ENCODE results near the gene IL15RA. TPM values are rescaled to one million over a fixed set of nuclear protein-coding genes. Genes with fewer than 3 reads are reported as not detected.

IL15RA gene
- total and polyA plus RNA-seq, 10 of the 15 experiments (the other 5 are each of a cell fraction or from before 2014, with no cell fraction given): 2.0 to 14.8 (median 12.1) TPM

DNA sequence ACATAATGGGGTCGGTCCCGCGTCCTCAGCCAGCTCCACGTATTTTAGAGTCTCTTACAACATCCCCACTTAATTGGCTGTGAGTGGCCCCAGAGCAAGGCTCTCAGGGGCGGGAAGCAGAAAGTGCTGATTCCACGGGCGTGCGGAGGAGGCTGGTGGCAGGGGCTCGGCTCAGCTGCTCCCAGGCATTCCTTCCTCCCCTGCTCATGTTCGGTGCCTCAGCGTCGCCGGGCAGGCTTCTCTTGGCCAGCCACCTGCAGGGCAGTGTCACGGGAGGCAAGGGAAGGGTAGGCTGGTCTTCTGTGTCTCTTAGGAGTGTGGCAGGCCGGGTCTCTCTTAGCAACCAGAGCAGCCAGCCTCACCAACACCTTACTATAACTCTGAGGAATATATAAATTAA, 33.8 kb downstream of the IL15RA start (continued):
- TF ChIP-seq, protein P1, sequence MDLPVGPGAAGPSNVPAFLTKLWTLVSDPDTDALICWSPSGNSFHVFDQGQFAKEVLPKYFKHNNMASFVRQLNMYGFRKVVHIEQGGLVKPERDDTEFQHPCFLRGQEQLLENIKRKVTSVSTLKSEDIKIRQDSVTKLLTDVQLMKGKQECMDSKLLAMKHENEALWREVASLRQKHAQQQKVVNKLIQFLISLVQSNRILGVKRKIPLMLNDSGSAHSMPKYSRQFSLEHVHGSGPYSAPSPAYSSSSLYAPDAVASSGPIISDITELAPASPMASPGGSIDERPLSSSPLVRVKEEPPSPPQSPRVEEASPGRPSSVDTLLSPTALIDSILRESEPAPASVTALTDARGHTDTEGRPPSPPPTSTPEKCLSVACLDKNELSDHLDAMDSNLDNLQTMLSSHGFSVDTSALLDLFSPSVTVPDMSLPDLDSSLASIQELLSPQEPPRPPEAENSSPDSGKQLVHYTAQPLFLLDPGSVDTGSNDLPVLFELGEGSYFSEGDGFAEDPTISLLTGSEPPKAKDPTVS (IDR thresholded peaks at IDR 0.05; ENCODE audit: low read depth, low read length): no peak

DNA sequence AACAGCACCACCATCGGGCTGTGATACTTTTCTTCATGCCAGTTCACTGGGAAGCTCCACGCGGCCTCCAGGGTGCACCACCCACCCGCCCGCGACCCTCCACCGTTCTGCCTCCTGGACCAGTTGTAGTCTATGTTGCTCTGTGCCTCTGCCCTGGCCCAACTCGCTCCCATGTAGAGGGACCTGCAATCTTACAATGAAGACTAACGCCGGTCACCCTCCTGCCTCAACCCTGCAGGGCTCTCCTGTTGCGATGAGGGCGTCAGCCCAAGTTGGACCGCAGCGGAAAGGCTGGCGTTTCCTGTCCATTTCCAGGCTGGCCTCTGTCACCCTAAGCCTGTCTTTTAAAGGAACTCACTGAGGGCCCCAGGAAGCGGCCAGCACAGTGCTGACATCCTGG, 34.9 kb downstream of the IL15RA start:
- H3K79me2 ChIP-seq (ENCODE audit: control insufficient read depth, insufficient read depth, low read length): no peaks in the 10 kb centered on the region
- CTCF ChIA-PET: no interaction called here

More for the DNA sequence above, 34.9 kb downstream of the IL15RA start:
- SMC1A ChIA-PET (ENCODE audit: uncharacterized antibody, unreplicated experiment): interaction anchor here (0.7 kb wide), 1 partner anchor 647 kb away, joined by 3 read pairs; no protein-coding TSS in a partner anchor
- intact Hi-C loops (cut with micrococcal nuclease; ENCODE audit: unreplicated experiment): no loop called here
- DNase-seq (ENCODE audit: low read depth, low spot score) (no peak), ATAC-seq (no peak), FAIRE-seq (no peak)
- BruUV-seq (replicated peaks): no TSS peak
- no peak overlapping the region for H3K4me3 ChIP-seq
- no peak overlapping the region for H2AFZ ChIP-seq (ENCODE audit: control insufficient read depth, low read depth, low read length)
- H3K27ac ChIP-seq (ENCODE audit: control insufficient read depth, insufficient read depth): no peak overlapping the region
- TF ChIP-seq SP1 (IDR thresholded peaks at IDR 0.05; ENCODE audit: low read depth, low read length) (no peak), FOXM1 (IDR thresholded peaks at IDR 0.05; ENCODE audit: low read depth, low read length) (no peak)
- TF ChIP-seq, protein P2, sequence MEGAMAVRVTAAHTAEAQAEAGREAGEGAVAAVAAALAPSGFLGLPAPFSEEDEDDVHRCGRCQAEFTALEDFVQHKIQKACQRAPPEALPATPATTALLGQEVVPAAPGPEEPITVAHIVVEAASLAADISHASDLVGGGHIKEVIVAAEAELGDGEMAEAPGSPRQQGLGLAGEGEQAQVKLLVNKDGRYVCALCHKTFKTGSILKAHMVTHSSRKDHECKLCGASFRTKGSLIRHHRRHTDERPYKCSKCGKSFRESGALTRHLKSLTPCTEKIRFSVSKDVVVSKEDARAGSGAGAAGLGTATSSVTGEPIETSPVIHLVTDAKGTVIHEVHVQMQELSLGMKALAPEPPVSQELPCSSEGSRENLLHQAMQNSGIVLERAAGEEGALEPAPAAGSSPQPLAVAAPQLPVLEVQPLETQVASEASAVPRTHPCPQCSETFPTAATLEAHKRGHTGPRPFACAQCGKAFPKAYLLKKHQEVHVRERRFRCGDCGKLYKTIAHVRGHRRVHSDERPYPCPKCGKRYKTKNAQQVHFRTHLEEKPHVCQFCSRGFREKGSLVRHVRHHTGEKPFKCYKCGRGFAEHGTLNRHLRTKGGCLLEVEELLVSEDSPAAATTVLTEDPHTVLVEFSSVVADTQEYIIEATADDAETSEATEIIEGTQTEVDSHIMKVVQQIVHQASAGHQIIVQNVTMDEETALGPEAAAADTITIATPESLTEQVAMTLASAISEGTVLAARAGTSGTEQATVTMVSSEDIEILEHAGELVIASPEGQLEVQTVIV (IDR thresholded peaks at IDR 0.05; ENCODE audit: borderline replicate concordance, partially characterized antibody): no peak
- RAD21 ChIA-PET (ENCODE audit: unreplicated experiment): no interaction called here
- H3K36me3 ChIP-seq (ENCODE audit: control insufficient read depth in 2 of 2, insufficient read depth in 2 of 2, low read length in 1 of 2): peaks cover 2 to 4% of the 10 kb centered on the region in 2 experiments; a peak in 3 of 4 replicates
- no peaks in the 10 kb centered on the region for H3K4me1 ChIP-seq (ENCODE audit: control insufficient read depth, insufficient read depth, low read length)
- H3K4me2 ChIP-seq (ENCODE audit: control insufficient read depth, insufficient read depth): no peak overlapping the region
- H3K9me3 ChIP-seq (replicated peaks; ENCODE audit: control insufficient read depth, insufficient read depth, low read length): no peaks in the 10 kb centered on the region; the same call in 1 of the 3 replicates
- H4K20me1 ChIP-seq (ENCODE audit: control insufficient read depth, insufficient read depth): no peaks in the 10 kb centered on the region
- no peaks in the 10 kb centered on the region for H3K27me3 ChIP-seq (replicated peaks in 1 of 2; ENCODE audit: control insufficient read depth in 2 of 2, insufficient read depth in 2 of 2, low read length in 1 of 2)
- H3K9ac ChIP-seq (ENCODE audit: control insufficient read depth, insufficient read depth, low read length): no peak overlapping the region
- in situ Hi-C loops (cut with MboI): no loop called here
- 78% methylated on average over 16 of the region's 16 CpGs for WGBS (ENCODE audit: insufficient coverage, insufficient replicate concordance, low lambda C conversion rate, missing lambda C conversion rate)
- POLR2A ChIA-PET: no interaction called here

Measured in GM12878 (cell line).